ENCODE results near the gene METTL2B.
"Not testable (repeated sequence)": the region's sequence is repeated elsewhere in the genome, so short reads cannot be mapped to it uniquely, and the experiment has no call there.

DNA sequence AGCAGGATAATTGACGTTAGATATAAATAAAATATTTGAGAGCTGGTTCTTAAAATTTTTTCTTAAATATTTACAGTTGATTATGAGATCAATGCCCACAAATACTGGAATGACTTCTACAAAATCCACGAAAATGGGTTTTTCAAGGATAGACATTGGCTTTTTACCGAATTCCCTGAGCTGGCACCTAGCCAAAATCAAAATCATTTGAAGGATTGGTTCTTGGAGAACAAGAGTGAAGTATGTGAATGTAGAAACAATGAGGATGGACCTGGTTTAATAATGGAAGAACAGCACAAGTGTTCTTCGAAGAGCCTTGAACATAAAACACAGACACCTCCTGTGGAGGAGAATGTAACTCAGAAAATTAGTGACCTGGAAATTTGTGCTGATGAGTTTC, 2.5 kb downstream of the METTL2B start:
- TF ChIP-seq, protein P1, sequence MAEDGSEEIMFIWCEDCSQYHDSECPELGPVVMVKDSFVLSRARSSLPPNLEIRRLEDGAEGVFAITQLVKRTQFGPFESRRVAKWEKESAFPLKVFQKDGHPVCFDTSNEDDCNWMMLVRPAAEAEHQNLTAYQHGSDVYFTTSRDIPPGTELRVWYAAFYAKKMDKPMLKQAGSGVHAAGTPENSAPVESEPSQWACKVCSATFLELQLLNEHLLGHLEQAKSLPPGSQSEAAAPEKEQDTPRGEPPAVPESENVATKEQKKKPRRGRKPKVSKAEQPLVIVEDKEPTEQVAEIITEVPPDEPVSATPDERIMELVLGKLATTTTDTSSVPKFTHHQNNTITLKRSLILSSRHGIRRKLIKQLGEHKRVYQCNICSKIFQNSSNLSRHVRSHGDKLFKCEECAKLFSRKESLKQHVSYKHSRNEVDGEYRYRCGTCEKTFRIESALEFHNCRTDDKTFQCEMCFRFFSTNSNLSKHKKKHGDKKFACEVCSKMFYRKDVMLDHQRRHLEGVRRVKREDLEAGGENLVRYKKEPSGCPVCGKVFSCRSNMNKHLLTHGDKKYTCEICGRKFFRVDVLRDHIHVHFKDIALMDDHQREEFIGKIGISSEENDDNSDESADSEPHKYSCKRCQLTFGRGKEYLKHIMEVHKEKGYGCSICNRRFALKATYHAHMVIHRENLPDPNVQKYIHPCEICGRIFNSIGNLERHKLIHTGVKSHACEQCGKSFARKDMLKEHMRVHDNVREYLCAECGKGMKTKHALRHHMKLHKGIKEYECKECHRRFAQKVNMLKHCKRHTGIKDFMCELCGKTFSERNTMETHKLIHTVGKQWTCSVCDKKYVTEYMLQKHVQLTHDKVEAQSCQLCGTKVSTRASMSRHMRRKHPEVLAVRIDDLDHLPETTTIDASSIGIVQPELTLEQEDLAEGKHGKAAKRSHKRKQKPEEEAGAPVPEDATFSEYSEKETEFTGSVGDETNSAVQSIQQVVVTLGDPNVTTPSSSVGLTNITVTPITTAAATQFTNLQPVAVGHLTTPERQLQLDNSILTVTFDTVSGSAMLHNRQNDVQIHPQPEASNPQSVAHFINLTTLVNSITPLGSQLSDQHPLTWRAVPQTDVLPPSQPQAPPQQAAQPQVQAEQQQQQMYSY (CRISPR knock-in tag; IDR thresholded peaks at IDR 0.05), result not testable (repeated sequence)
- TF ChIP-seq EZH2 (conservative IDR thresholded peaks at IDR 0.05; ENCODE audit: low read depth, low read length); RAD21 (CRISPR knock-in tag; IDR thresholded peaks at IDR 0.05); TAF1 (CRISPR knock-in tag; IDR thresholded peaks at IDR 0.05); HNRNPK (IDR thresholded peaks at IDR 0.05; ENCODE audit: low read depth, low read length, poor library complexity, severe bottlenecking); BCL6 (CRISPR knock-in tag; IDR thresholded peaks at IDR 0.05); CHCHD3 (CRISPR knock-in tag; IDR thresholded peaks at IDR 0.05); XBP1 (CRISPR knock-in tag; IDR thresholded peaks at IDR 0.05); FOXJ3 (CRISPR knock-in tag; IDR thresholded peaks at IDR 0.05; ENCODE audit: borderline replicate concordance); TAF15 (IDR thresholded peaks at IDR 0.05; ENCODE audit: low read depth, low read length, poor library complexity, severe bottlenecking); SMAD1 (CRISPR knock-in tag; IDR thresholded peaks at IDR 0.05; ENCODE audit: borderline replicate concordance, low read depth): not testable (repeated sequence)
- TF ChIP-seq, protein P2, sequence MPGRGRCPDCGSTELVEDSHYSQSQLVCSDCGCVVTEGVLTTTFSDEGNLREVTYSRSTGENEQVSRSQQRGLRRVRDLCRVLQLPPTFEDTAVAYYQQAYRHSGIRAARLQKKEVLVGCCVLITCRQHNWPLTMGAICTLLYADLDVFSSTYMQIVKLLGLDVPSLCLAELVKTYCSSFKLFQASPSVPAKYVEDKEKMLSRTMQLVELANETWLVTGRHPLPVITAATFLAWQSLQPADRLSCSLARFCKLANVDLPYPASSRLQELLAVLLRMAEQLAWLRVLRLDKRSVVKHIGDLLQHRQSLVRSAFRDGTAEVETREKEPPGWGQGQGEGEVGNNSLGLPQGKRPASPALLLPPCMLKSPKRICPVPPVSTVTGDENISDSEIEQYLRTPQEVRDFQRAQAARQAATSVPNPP (CRISPR knock-in tag; IDR thresholded peaks at IDR 0.05), result not testable (repeated sequence)
- TF ChIP-seq, protein P3, sequence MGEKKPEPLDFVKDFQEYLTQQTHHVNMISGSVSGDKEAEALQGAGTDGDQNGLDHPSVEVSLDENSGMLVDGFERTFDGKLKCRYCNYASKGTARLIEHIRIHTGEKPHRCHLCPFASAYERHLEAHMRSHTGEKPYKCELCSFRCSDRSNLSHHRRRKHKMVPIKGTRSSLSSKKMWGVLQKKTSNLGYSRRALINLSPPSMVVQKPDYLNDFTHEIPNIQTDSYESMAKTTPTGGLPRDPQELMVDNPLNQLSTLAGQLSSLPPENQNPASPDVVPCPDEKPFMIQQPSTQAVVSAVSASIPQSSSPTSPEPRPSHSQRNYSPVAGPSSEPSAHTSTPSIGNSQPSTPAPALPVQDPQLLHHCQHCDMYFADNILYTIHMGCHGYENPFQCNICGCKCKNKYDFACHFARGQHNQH (CRISPR knock-in tag; IDR thresholded peaks at IDR 0.05), result not testable (repeated sequence)
